ENCODE measurements around the gene ATP2B2.

Gene ATP2B2

GRCh38 chr3:10396931-10397330 is 108.5 kb downstream of the ATP2B2 start:
- H3K4ac ChIP-seq (ENCODE audit: low read length) = no peak overlapping the region
- H2AK5ac ChIP-seq (ENCODE audit: low read depth, low read length) = no peak overlapping the region
- H2BK12ac ChIP-seq (ENCODE audit: low read length) = no peak overlapping the region
- WGBS, 2 donors (ENCODE audit: extremely low coverage in 2 of 2, insufficient read length in 2 of 2, insufficient replicate concordance in 1 of 2) = no CpG with 5 or more reads among the region's 4 CpGs
- H3K27ac ChIP-seq (replicated peaks; ENCODE audit: low read length) = no peak overlapping the region
- H3K36me3 ChIP-seq (replicated peaks in 1 of 2; ENCODE audit: control insufficient read depth in 2 of 2, insufficient read depth in 2 of 2, low read length in 2 of 2) = no peaks in the 10 kb centered on the region
- no peak overlapping the region for H3K4me2 ChIP-seq (ENCODE audit: insufficient read depth, low read length, poor library complexity, severe bottlenecking)
- H3K18ac ChIP-seq (ENCODE audit: low read length) = no peak overlapping the region
- H2BK5ac ChIP-seq (ENCODE audit: low read length) = no peak overlapping the region
- H2AFZ ChIP-seq (ENCODE audit: low read length) = no peak overlapping the region
- H2BK15ac ChIP-seq (ENCODE audit: low read length) = no peak overlapping the region
- no peak overlapping the region for H3K9ac ChIP-seq (ENCODE audit: low read depth, low read length, poor library complexity)
- no peak overlapping the region for H3K14ac ChIP-seq (ENCODE audit: low read length)
- peaks cover 0 to 64% (median 0%) of the 10 kb centered on the region in 3 experiments for H3K27me3 ChIP-seq (ENCODE audit: control insufficient read depth in 3 of 3, insufficient read depth in 3 of 3, low read depth in 1 of 3, low read length in 3 of 3)
- no peaks in the 10 kb centered on the region for H3K9me3 ChIP-seq (replicated peaks in 1 of 2; ENCODE audit: control insufficient read depth in 2 of 2, insufficient read depth in 1 of 2, low read depth in 1 of 2, low read length in 2 of 2)
- H3K79me1 ChIP-seq (ENCODE audit: low read depth, low read length) = no peaks in the 10 kb centered on the region
- no peaks in the 10 kb centered on the region for H3K4me1 ChIP-seq (ENCODE audit: control insufficient read depth in 2 of 2, insufficient read depth in 1 of 2, low read depth in 1 of 2, low read length in 2 of 2)
- H4K91ac ChIP-seq (ENCODE audit: low read depth, low read length, poor library complexity) = no peak overlapping the region
- no peak for DNase-seq (ENCODE audit: low spot score)
- H3K4me3 ChIP-seq (ENCODE audit: low read length in 2 of 2) = no peak overlapping the region
- no peak overlapping the region for H3K23ac ChIP-seq (ENCODE audit: low read depth, low read length, poor library complexity)
- H2BK120ac ChIP-seq (ENCODE audit: low read depth, low read length) = no peak overlapping the region
- no peak overlapping the region for H4K8ac ChIP-seq (ENCODE audit: low read depth, low read length)

GRCh38 chr3:10396083-10396482 is 109.3 kb downstream of the ATP2B2 start:
- Histone ChIP-seq H4K8ac (ENCODE audit: low read depth, low read length) (no peak overlapping the region), H3K27me3 (ENCODE audit: control insufficient read depth in 3 of 3, insufficient read depth in 3 of 3, low read depth in 1 of 3, low read length in 3 of 3) (peaks cover 0 to 58% (median 0%) of the 10 kb centered on the region in 3 experiments), H3K36me3 (replicated peaks in 1 of 2; ENCODE audit: control insufficient read depth in 2 of 2, insufficient read depth in 2 of 2, low read length in 2 of 2) (no peaks in the 10 kb centered on the region), H2BK5ac (ENCODE audit: low read length) (no peak overlapping the region), H3K9ac (ENCODE audit: low read depth, low read length, poor library complexity) (no peak overlapping the region), H2BK120ac (ENCODE audit: low read depth, low read length) (no peak overlapping the region), H2BK15ac (ENCODE audit: low read length) (no peak overlapping the region), H2AFZ (ENCODE audit: low read length) (no peak overlapping the region), H3K9me3 (replicated peaks in 1 of 2; ENCODE audit: control insufficient read depth in 2 of 2, insufficient read depth in 1 of 2, low read depth in 1 of 2, low read length in 2 of 2) (no peaks in the 10 kb centered on the region), H3K4me3 (ENCODE audit: low read length in 2 of 2) (no peak overlapping the region), H4K91ac (ENCODE audit: low read depth, low read length, poor library complexity) (no peak overlapping the region), H3K4me1 (ENCODE audit: control insufficient read depth in 2 of 2, insufficient read depth in 1 of 2, low read depth in 1 of 2, low read length in 2 of 2) (no peaks in the 10 kb centered on the region), H3K79me1 (ENCODE audit: low read depth, low read length) (no peaks in the 10 kb centered on the region), H3K14ac (ENCODE audit: low read length) (peak overlapping the region; percentile 92), H3K18ac (ENCODE audit: low read length) (no peak overlapping the region), H2BK12ac (ENCODE audit: low read length) (no peak overlapping the region), H3K4me2 (ENCODE audit: insufficient read depth, low read length, poor library complexity, severe bottlenecking) (no peak overlapping the region), H2AK5ac (ENCODE audit: low read depth, low read length) (no peak overlapping the region), H3K4ac (ENCODE audit: low read length) (no peak overlapping the region), H3K23ac (ENCODE audit: low read depth, low read length, poor library complexity) (no peak overlapping the region), H3K27ac (replicated peaks; ENCODE audit: low read length) (no peak overlapping the region)
- no peak for DNase-seq (ENCODE audit: low spot score)
- WGBS, 2 donors (ENCODE audit: extremely low coverage in 2 of 2, insufficient read length in 2 of 2, insufficient replicate concordance in 1 of 2) = no CpG with 5 or more reads among the region's 4 CpGs

GRCh38 chr3:10395671-10396070 is 109.7 kb downstream of the ATP2B2 start:
- no peak overlapping the region for H3K27ac ChIP-seq (replicated peaks; ENCODE audit: low read length)
- no peak overlapping the region for H3K14ac ChIP-seq (ENCODE audit: low read length)
- H2AK5ac ChIP-seq (ENCODE audit: low read depth, low read length) = no peak overlapping the region
- H4K91ac ChIP-seq (ENCODE audit: low read depth, low read length, poor library complexity) = no peak overlapping the region
- H3K79me1 ChIP-seq (ENCODE audit: low read depth, low read length) = no peaks in the 10 kb centered on the region
- H3K36me3 ChIP-seq (replicated peaks in 1 of 2; ENCODE audit: control insufficient read depth in 2 of 2, insufficient read depth in 2 of 2, low read length in 2 of 2) = no peaks in the 10 kb centered on the region
- DNase-seq (ENCODE audit: low spot score) = no peak
- H3K9ac ChIP-seq (ENCODE audit: low read depth, low read length, poor library complexity) = no peak overlapping the region
- H3K23ac ChIP-seq (ENCODE audit: low read depth, low read length, poor library complexity) = no peak overlapping the region
- no peak overlapping the region for H2BK12ac ChIP-seq (ENCODE audit: low read length)
- H2BK120ac ChIP-seq (ENCODE audit: low read depth, low read length) = no peak overlapping the region
- H4K8ac ChIP-seq (ENCODE audit: low read depth, low read length) = no peak overlapping the region
- no CpG with 5 or more reads among the region's 4 CpGs for WGBS, 2 donors (ENCODE audit: extremely low coverage in 2 of 2, insufficient read length in 2 of 2, insufficient replicate concordance in 1 of 2)
- H3K4me3 ChIP-seq (ENCODE audit: low read length in 2 of 2) = no peak overlapping the region
- peaks cover 0 to 58% (median 0%) of the 10 kb centered on the region in 3 experiments for H3K27me3 ChIP-seq (ENCODE audit: control insufficient read depth in 3 of 3, insufficient read depth in 3 of 3, low read depth in 1 of 3, low read length in 3 of 3)
- H3K9me3 ChIP-seq (replicated peaks in 1 of 2; ENCODE audit: control insufficient read depth in 2 of 2, insufficient read depth in 1 of 2, low read depth in 1 of 2, low read length in 2 of 2) = no peaks in the 10 kb centered on the region
- no peak overlapping the region for H3K4ac ChIP-seq (ENCODE audit: low read length)
- H3K18ac ChIP-seq (ENCODE audit: low read length) = no peak overlapping the region
- no peaks in the 10 kb centered on the region for H3K4me1 ChIP-seq (ENCODE audit: control insufficient read depth in 2 of 2, insufficient read depth in 1 of 2, low read depth in 1 of 2, low read length in 2 of 2)
- no peak overlapping the region for H3K4me2 ChIP-seq (ENCODE audit: insufficient read depth, low read length, poor library complexity, severe bottlenecking)
- H2AFZ ChIP-seq (ENCODE audit: low read length) = no peak overlapping the region
- no peak overlapping the region for H2BK15ac ChIP-seq (ENCODE audit: low read length)
- no peak overlapping the region for H2BK5ac ChIP-seq (ENCODE audit: low read length)

GRCh38 chr3:10395196-10395595 is 110.2 kb downstream of the ATP2B2 start:
- no peak overlapping the region for H2AK5ac ChIP-seq (ENCODE audit: low read depth, low read length)
- H3K36me3 ChIP-seq (replicated peaks in 1 of 2; ENCODE audit: control insufficient read depth in 2 of 2, insufficient read depth in 2 of 2, low read length in 2 of 2) = no peaks in the 10 kb centered on the region
- H3K79me1 ChIP-seq (ENCODE audit: low read depth, low read length) = no peaks in the 10 kb centered on the region
- no peak overlapping the region for H3K18ac ChIP-seq (ENCODE audit: low read length)
- no peak overlapping the region for H2BK5ac ChIP-seq (ENCODE audit: low read length)
- no peaks in the 10 kb centered on the region for H3K9me3 ChIP-seq (replicated peaks in 1 of 2; ENCODE audit: control insufficient read depth in 2 of 2, insufficient read depth in 1 of 2, low read depth in 1 of 2, low read length in 2 of 2)
- no peak overlapping the region for H4K91ac ChIP-seq (ENCODE audit: low read depth, low read length, poor library complexity)
- no peak for DNase-seq (ENCODE audit: low spot score)
- WGBS, 2 donors (ENCODE audit: extremely low coverage in 2 of 2, insufficient read length in 2 of 2, insufficient replicate concordance in 1 of 2) = no CpG with 5 or more reads among the region's 7 CpGs
- H2BK120ac ChIP-seq (ENCODE audit: low read depth, low read length) = no peak overlapping the region
- H3K4me1 ChIP-seq (ENCODE audit: control insufficient read depth in 2 of 2, insufficient read depth in 1 of 2, low read depth in 1 of 2, low read length in 2 of 2) = no peaks in the 10 kb centered on the region
- H3K9ac ChIP-seq (ENCODE audit: low read depth, low read length, poor library complexity) = peak overlapping the region; percentile 45
- no peak overlapping the region for H3K4me3 ChIP-seq (ENCODE audit: low read length in 2 of 2)
- H3K27me3 ChIP-seq (ENCODE audit: control insufficient read depth in 3 of 3, insufficient read depth in 3 of 3, low read depth in 1 of 3, low read length in 3 of 3) = peaks cover 0 to 62% (median 0%) of the 10 kb centered on the region in 3 experiments
- no peak overlapping the region for H3K4ac ChIP-seq (ENCODE audit: low read length)
- H3K14ac ChIP-seq (ENCODE audit: low read length) = no peak overlapping the region
- H4K8ac ChIP-seq (ENCODE audit: low read depth, low read length) = no peak overlapping the region
- no peak overlapping the region for H2BK12ac ChIP-seq (ENCODE audit: low read length)
- H3K27ac ChIP-seq (replicated peaks; ENCODE audit: low read length) = no peak overlapping the region
- H2BK15ac ChIP-seq (ENCODE audit: low read length) = no peak overlapping the region
- H3K4me2 ChIP-seq (ENCODE audit: insufficient read depth, low read length, poor library complexity, severe bottlenecking) = no peak overlapping the region
- no peak overlapping the region for H2AFZ ChIP-seq (ENCODE audit: low read length)
- no peak overlapping the region for H3K23ac ChIP-seq (ENCODE audit: low read depth, low read length, poor library complexity)
